SK-N-DZ (cell line): Measurements from ENCODE around the gene MAPRE3.

ENCODE experiments used
- DNase-seq: peaks from one replicate; pipeline ENCODE4 v3.0.0-alpha.2; 2015; ENCODE audit warnings: low spot score

MAPRE3 gene

DNA sequence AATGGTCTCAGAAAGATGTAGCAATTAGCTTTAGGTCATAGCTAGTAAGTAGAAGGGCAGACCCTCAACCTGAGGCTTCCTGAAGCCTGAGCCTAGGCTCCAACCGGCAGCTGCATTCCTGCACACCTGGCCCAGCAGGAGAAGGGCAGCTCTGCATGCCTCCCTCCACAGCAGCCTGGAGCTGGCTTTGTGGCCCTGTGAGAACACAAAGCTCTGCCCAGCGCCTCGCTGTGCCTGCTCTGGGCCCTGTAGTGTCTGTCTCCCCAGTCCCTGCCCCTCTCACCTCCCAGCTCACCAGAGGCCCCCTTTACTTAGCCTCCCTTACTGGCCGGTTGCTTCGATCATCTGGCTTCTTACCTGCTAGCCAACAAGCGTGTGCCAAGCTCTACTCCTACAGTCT is 69.0 kb downstream of the MAPRE3 start:
- DNase-seq = no peak

DNA sequence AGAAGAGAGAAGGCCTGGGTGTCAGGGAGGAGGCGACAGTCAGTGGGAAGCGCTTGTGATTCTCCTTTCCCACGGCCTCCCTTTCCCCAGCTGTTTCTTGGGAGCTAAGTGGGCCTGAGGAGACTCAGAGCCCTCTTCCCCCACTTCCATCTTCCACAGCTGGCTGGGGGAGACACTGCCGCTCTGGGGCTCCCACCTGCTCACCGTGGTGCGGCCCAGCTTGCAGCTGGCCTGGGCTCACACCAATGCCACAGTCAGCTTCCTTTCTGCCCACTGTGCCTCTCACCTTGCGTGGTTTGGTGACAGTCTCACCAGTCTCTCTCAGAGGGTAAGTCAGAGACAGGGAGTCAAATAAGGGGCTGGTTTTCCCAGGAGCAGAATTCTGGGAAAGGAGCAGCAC is 69.4 kb downstream of the MAPRE3 start:
- DNase-seq = no peak

DNA sequence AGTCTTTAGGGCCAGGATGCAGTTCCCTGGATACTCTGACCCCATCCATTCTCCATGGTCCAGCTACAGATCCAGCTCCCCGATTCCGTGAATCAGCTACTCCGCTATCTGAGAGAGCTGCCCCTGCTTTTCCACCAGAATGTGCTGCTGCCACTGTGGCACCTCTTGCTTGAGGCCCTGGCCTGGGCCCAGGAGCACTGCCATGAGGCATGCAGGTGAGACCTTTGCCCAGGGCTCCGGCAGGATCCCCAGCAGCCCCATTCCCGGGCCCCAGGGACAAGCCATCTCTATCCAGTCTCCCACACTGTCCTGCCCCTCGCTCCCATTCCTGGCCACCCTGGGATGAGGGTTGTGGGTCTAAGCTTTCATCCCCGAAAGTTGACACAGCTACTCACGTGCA is 69.8 kb downstream of the MAPRE3 start:
- no peak for DNase-seq

DNA sequence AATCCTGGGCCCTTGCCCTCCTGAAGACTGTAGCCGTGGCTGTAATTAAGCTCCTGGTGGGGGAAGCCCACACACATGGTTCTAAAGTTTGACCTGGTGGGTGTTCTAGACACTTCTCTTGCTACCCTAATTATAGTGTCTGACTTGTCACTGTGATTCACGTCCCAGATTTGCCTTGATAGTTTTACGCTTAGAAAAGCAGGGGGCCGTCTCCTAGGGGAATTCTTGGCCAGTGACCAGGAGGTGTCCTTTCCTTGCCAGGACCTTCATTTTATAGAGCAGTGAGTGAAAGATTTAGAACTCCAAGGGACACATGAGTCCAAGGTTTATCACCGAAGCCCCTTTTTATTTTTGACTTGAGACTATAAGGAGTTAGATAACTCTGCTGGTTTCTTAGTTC is 71.3 kb downstream of the MAPRE3 start:
- DNase-seq = no peak

DNA sequence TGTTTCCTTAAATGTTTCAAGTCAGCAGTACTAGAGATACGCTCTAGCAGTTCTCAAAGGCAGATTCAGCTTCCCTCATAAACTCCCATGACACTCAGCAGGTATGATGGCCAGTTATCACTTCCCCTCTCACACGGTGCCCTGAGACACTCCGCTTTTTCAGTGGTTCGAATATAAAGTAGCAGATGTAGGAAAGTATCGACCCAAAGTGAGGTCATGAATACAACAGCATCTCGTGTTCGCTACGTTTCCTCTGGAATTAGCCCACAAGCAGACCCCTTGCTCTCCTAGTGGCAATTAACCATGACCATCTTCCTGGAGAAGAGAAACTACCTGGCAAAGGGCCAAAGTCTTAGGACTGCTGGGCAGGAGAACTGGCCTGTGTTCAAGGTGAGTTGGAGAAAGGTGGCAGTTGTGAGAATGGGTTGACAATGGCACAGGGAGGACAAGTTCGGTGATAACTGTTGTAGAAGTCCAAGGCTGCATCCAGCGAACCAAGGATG is 71.8 kb downstream of the MAPRE3 start:
- DNase-seq = no peak

DNA sequence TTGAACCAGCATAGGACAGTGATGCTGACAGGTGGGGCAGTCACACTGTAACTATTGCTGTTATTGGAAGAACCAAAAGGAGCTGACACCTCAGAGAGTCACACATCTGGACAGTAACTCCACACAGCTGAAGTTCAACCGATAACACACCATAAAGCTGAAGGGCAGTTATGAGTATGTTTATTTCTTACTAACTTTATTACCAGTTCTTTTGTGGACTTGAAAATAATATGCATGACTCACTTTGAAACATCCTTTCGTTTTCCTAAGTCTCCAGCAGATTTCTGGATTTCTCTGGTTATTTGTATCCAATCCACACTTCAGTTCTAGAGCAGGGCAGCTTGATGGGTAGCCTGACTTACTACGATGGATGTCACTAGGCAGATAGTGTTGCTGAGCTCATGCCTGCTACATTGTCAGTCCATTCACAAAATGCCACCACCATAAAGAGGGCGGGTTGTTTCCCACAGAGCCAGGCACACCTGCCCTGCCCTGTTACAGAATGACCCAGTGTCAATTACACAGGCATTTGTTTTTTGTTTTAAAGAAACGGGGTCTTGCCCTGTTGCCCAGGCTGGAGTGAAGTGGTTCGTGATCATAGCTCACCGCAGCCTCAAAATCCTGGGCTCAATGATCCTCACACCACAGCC is 72.7 kb downstream of the MAPRE3 start:
- no peak for DNase-seq

DNA sequence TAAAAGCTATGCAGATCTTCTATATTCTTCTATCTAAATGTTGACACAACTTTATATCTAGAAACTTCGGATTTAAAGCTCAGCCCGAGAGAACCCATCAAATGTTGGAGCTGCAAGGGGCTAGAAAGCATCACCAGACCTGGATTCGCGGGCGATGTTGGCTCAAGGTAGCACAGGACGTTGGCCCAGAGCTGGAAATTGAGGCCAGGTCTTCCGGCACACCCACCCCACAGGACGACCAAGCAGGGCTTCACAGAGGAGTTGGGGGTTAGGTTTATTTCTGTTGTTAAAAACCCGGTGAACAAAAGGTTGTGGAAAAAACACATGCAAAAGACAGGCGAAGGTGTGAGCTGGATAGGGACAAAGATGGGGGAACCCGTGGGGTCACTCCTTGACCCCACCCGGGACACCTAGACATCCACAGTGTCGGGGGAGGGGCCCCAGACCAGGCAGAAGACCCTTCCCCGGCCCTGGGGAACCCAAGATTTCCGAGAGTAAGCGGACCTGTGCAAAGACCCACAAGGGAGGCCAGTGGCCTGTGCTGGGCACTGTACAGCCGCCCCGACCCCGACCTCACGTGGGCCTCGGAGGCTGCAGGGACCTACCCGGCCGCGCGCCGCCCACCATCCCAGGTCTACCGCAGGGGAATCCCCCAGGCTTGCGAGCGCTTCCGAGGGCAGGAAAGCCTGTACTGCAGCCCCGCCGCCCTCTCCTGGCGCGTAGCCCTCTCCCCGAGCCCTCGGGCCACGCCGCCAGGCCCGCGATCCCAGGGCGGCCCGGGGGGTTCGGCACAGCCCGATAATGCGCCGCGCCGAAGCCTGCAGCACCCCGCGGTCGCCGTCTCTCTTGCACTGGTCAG is 79.2 kb downstream of the MAPRE3 start:
- peak; percentile 53 for DNase-seq

DNA sequence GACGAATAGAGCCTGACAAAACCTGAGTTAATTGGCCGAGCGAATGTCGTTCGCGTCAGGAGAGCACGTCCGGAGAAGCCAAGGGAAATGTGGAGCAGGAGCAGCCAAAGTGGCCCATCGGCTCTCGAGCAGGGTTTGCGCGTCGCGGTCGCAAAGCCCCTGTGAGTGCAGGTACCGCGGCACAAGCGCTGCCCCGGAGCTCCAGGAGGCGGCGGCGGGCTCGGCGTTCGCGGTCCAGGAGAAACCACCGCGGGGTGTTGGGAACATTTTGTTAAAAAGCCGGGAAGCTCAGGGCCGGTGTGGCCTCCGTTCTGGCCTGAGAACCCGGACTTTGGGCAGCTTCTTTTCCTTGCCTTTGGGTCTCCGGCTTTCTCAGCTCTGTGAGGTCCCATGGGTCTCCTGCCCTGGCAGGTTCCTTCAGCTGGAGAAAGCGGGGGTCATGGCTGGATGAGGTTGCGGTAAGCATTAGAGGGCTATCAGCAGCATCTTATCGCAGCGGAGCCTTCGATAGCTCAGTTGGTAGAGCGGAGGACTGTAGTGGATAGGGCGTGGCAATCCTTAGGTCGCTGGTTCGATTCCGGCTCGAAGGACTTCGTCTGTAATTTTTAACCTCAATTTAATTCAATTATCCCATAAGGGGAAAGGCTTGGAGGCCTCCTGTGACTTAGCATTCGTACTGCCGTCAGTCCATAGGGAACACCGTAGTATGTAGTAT is 80.0 kb downstream of the MAPRE3 start:
- peak; percentile 94 for DNase-seq

DNA sequence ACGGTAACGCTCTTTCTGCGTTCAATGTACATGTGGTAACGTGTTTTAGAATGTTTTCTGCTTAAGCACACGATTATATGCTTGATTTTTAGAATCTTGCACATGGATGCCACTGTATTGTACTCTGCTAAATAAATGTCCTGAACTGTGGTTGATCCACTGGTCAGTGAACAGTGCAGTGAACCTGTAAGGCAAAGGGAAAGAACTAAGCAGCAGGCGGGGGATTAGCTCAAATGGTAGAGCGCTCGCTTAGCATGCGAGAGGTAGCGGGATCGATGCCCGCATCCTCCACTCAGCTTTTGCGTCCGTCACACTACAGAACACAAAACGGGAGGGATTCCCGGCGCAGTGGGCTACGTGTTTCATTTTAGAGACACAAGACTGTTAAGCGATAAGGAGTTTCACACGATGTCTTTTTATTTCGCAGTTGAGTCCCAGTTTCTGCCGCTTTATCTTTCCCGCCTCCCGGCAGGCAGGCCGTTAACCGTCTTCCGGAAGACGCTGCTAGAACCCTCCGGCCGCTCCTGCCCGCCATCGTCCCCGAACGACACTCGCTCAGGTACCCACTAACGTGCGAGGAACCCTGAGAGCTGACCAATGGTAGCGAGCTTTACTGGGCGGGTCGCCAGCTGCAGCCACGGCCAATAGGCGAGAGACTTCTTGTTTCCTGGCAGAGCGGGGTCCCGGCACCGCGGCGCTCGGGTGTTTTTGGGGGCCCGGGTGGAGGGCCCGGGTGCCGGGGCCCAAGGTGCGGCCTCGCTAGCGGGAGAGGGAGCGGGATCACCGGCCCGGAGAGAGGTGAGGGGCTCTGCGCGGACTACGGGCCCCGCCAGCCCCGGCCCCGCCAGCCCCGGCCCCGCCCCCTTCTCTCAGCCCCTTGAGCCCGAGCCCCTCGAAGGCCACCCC is 80.8 kb downstream of the MAPRE3 start, which contains the start of gene AGBL5:
Gene AGBL5 (plus strand): TSS at position 673 of the 906 bp plus-strand sequence. CDS start 1,291 bp downstream, outside the sequence.
- DNase-seq = peak; percentile 93

DNA sequence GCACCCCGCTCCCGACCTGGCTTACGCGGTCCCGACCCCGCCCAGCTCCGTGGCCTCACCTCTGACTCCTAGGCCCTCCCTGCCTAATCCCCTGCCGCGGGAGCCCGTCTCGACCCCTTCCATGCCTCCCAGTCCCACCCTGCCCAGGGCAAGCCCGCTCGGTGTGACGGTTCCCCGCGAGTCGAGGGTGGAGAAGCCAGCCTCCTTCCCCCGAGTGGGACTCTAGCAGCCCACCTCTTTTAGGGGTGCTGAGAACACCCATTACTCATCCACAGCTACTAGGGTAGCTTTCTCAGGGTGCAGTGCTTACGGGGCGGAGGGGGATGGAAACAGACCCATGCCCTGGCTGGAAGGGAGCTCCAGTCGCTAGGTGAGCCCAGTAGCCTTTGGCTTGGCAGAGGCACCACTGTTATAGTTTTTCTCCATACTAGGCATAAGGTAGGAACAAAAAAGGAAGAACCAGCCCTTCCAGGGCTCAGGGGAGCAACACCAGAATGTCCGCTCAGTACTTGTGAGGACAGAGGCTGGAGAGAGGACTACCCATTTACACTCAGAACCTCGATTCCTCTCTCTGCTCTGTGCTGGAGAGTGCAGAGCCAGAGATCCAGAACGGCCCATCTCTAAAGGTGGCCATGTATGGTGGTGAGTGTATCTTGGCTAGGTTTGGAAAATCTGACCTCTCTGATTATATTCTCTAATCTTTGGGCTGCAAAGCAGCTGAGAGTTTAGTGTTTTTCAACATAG is 81.6 kb downstream of the MAPRE3 start:
- no peak for DNase-seq

DNA sequence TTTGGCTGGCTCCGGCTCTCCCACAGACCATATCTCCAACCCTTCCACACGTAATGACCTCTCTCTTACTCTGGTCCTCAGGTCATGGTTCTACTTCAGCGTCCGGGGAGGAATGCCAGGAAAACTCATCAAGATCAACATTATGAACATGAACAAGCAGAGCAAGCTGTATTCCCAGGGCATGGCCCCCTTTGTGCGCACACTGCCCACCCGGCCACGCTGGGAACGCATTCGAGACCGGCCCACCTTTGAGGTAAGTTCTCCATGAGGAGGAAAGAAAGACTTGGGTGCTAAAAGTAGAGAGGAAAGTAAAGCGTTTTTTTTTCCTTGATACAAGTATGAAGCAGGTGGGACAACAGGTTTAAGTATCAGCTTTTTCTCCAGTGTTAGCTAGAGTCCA is 82.9 kb downstream of the MAPRE3 start:
- DNase-seq = no peak

DNA sequence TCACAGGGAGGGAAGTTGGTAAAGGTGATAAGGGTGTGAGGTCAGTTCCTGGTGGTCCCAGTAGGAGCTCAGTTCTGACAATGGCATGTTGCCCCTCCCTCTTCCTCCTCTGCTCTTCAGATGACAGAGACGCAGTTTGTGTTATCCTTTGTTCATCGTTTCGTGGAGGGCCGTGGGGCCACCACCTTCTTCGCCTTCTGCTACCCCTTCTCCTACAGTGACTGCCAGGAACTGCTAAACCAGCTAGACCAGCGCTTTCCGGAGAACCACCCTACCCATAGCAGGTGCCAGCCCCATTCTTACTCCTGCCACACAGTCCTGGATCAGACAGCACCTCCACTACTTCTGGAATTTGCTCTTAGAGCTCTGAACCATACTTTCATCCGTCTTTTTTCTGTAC is 83.3 kb downstream of the MAPRE3 start:
- no peak for DNase-seq

DNA sequence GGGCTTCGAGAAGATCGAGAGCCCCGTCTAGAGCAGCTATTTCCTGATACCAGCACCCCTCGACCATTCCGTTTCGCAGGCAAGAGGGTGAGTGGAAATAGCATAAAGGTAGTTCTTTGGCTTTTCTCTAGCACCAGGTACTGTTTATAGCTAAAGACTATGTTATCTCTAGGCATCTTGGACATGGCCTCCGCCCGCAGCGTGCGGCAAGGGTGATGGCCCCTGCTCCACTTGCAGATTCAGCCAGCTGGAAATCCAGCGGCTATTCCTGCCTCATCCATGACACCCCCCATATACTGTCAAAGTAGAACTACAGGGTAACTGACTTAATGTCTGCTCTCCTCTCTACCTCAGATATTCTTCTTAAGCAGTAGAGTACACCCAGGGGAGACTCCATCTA is 84.3 kb downstream of the MAPRE3 start:
- no peak for DNase-seq

DNA sequence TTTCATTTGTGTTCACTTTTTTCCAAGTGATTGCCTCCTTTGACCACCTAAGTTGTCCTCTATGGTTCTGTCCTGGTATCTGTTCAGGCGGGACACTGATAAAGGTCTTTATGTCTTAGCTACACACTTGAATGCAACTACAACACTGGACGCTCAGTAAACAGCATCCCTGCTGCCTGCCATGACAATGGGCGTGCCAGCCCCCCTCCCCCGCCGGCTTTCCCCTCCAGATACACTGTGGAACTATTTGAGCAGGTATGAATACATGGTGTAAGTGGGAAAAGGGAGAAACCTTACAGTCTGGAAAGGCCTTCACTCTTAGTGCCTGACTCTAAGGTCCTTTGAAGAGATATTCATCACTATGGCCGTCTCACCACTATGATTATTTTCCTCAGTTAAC is 86.7 kb downstream of the MAPRE3 start:
- DNase-seq = no peak

DNA sequence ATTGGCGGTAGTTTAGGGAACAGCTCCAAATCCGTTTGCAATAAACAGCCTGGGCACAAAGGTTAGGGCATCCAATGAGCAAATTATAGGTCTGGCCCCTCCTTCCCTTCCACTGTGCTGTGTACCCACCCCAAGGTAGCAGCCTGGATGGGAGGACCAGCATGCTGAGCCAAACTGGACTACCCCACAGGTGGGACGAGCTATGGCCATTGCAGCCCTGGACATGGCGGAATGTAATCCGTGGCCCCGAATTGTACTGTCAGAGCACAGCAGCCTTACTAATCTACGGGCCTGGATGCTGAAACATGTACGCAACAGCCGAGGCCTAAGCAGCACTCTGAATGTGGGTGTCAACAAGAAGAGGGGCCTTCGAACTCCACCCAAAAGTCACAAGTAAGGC is 87.8 kb downstream of the MAPRE3 start:
- no peak for DNase-seq

DNA sequence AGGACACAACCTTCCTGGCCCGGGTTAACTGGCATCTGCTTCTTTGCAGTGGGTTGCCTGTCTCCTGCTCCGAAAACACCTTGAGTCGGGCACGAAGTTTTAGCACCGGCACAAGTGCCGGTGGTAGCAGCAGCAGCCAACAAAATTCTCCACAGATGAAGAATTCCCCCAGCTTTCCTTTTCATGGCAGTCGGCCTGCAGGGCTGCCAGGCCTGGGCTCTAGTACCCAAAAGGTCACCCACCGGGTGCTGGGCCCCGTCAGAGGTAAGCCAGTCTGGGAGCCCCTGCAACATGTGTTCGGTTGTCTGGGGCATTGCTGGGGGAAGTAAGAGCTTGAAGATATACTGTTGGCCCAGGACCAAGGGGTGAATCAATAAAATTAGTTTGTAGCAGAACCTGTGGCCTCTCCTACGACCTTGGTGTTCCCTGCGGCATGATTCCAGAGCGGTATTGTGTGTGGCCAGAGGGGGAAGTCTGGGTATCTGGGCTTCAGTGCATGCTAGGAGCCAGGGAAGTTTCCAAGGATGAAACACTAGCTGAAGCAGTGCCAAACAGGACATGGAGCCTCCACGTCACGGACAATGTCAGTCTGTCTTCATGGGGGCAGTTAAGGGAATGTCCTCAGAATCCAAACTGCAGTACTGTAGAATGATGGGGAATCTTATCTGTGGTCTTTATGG is 88.8 kb downstream of the MAPRE3 start:
- DNase-seq = no peak

DNA sequence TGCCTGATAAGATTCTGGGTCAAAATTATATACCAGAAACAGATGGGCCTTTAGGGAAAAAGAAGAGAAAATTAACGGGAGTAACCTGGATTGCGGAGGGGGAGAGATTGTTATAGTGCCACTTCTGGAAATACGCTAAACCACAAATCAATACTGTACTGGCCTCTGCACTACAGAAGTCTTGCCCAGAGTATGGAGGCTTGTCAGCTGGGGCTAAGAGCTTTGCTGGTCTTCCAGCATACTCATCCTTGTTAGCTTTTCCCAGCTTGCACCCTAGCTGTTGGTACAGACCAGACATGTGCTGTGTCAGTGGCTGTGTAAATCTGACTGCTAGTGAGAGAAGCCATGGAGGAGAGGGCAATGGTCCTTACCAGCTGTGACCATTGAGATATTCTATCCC is 89.9 kb downstream of the MAPRE3 start:
- DNase-seq = no peak

DNA sequence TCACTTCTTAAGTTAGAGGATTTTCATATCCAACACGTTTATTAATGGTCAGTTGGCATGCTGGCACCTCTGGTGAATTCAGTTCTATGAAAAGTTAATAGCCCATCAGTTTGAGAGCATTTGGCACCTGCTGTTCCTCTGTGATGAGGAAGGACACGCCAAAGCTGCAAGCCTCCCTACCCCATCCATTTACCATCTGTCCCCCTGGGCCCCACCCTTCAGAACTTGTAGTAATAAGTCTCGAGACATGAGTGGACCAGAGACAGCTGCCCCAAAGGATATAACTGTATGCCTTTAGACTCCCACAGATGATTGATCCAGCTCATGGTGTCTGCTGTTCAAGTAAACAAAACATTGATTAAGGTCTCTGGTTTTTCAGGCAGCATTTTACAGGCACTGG is 94.7 kb downstream of the MAPRE3 start:
- DNase-seq = no peak

DNA sequence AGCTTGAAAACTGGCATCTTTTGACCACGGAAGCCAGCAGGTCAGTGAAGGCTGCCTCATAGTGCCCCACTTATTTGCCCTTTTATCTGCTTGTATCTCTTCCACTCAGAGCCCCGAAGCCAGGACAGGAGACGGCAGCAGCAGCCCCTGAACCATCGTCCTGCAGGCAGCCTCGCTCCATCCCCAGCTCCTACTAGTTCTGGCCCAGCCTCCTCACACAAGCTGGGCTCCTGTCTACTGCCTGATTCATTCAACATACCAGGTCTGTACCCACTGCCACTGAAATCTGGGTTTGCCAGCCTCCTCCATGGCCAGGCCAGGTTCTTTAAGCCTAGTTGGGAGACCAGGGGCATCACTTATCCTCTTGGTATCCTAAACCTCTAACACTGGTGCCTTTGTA is 96.9 kb downstream of the MAPRE3 start:
- no peak for DNase-seq

DNA sequence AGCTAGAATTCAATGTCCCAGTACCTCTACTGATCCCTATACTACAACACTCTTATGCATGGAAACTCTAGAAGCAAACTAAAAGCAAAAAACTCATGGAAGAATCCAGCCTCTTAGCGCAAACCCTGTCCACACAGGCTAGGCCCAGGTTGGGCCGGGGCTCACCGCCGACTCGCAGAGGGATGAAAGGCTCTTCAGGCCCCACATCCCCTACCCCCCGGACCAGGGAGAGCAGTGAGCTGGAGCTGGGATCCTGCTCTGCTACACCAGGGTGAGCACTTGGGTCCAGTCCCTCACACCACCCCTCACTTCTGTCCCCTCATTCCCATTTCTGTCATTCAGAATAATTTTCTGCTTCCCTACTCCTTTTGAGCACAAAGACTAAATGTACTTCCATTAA is 99.0 kb downstream of the MAPRE3 start:
- no peak for DNase-seq
